ENCODE data around the gene CLSTN1. TPM values are rescaled to one million over a fixed set of nuclear protein-coding genes. Genes with fewer than 3 reads are reported as not detected.

Gene CLSTN1
- total and polyA plus RNA-seq, 2 of the 8 experiments (the other 6 are each of a cell fraction or from before 2014, with no cell fraction given), result 34.2 to 97.4 TPM

DNA sequence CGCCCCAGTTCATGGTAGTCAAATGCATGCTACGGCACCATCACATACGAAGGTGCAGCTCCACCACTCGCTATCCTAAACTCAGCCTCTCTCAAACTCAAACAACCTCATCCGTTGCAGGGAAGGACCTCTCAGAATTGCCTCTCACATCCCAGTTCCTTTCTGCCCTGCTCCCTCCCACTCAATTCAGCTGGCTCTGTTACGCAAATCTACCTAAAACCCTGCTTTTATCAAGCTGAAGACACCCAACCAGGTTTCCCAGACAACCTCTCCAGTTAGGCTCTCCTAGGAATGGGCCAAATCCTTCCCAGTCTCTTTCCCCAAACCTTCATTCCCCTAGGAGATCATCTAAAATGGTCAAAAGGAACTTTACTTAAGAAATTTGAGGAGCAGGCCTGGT, 62.9 kb downstream of the CLSTN1 start:
- no peak overlapping the region for H4K91ac ChIP-seq (replicated peaks; ENCODE audit: insufficient read length, low read length)
- no peak overlapping the region for H4K8ac ChIP-seq (ENCODE audit: extremely low read depth, insufficient read depth, low read length)
- no peak overlapping the region for H2BK15ac ChIP-seq (ENCODE audit: low read length)
- H2AFZ ChIP-seq (ENCODE audit: low read length), result no peak overlapping the region
- no peak overlapping the region; a peak in 1 of 7 replicates for H3K9ac ChIP-seq (replicated peaks in 1 of 4; ENCODE audit: extremely low read depth in 1 of 4, low read depth in 3 of 4, low read length in 3 of 4)
- no peak overlapping the region for H3K56ac ChIP-seq (replicated peaks; ENCODE audit: insufficient read length, low read depth, low read length)
- no peak overlapping the region for H3K23ac ChIP-seq (ENCODE audit: insufficient read length)
- no peaks in the 10 kb centered on the region for H3K23me2 ChIP-seq (ENCODE audit: low read depth, low read length)
- ChIA-PET POLR2A (ENCODE audit: partially characterized antibody) (interaction anchor here (1.1 to 1.8 kb wide), 4 partner anchors 32 to 171 kb away, joined by 3 to 4 read pairs (median 3); no protein-coding TSS in a partner anchor), CTCF (ENCODE audit: partially characterized antibody) (interaction anchor here (0.6 to 3.6 kb wide), 8 partner anchors 10 to 182 kb away, joined by 3 to 18 read pairs (median 4); partner anchors contain the start of genes LZIC and NMNAT1)
- no peak for DNase-seq (ENCODE audit: low read depth in 1 of 2, low spot score in 2 of 2)
- FAIRE-seq, result peak; percentile 84
- H2AK5ac ChIP-seq (ENCODE audit: low read depth, low read length), result no peak overlapping the region
- H3K18ac ChIP-seq (ENCODE audit: extremely low read depth, low read length), result peak overlapping the region; percentile 54; the same call in 1 of the 2 replicates
- H3K79me2 ChIP-seq (ENCODE audit: control insufficient read depth in 1 of 2, insufficient read depth in 2 of 2, low read length in 2 of 2), result peaks cover 3 to 43% of the 10 kb centered on the region in 2 experiments; a peak in 2 of 4 replicates
- peaks cover 0 to 3% of the 10 kb centered on the region in 2 experiments for H4K20me1 ChIP-seq (replicated peaks in 1 of 2; ENCODE audit: control insufficient read depth in 1 of 2, insufficient read depth in 2 of 2, low read length in 2 of 2)
- H4K5ac ChIP-seq (ENCODE audit: insufficient read length, low read depth, low read length), result peak overlapping the region; percentile 64
- H2BK20ac ChIP-seq (ENCODE audit: low read length), result no peak overlapping the region
- H3K4me3 ChIP-seq (ENCODE audit: extremely low read depth in 1 of 4, insufficient read depth in 2 of 4, low read depth in 3 of 4, low read length in 4 of 4), result peak overlapping the region in 1 of 4 experiments; percentile 0; a peak in 2 of 8 replicates
- no peaks in the 10 kb centered on the region; a peak in 1 of 7 replicates for H3K27me3 ChIP-seq (replicated peaks in 1 of 4; ENCODE audit: control insufficient read depth in 3 of 4, extremely low read depth in 1 of 4, insufficient read depth in 3 of 4, low read length in 3 of 4)
- H2BK5ac ChIP-seq (ENCODE audit: low read depth, low read length), result peak overlapping the region; percentile 54; the same call in 1 of the 2 replicates
- H3K9me3 ChIP-seq (ENCODE audit: insufficient read depth in 2 of 2, low read depth in 1 of 2, low read length in 1 of 2), result no peaks in the 10 kb centered on the region
- peaks cover 6% of the 10 kb centered on the region for H3K79me1 ChIP-seq (ENCODE audit: low read depth, low read length)
- H3K4me2 ChIP-seq (ENCODE audit: insufficient read depth in 1 of 2, low read depth in 2 of 2, low read length in 2 of 2), result peak overlapping the region; percentile 48 to 80
- H2BK12ac ChIP-seq (ENCODE audit: low read depth, low read length), result no peak overlapping the region
- no peak overlapping the region for H2BK120ac ChIP-seq (replicated peaks; ENCODE audit: low read depth, low read length)
- 68% methylated on average over 6 of the region's 6 CpGs; no CpG with 5 or more reads in 1 of the 2 experiments for WGBS, 2 experiments (ENCODE audit: extremely low coverage in 1 of 2, insufficient coverage in 1 of 2, insufficient read length in 1 of 2, insufficient replicate concordance in 2 of 2, low coverage in 1 of 2, low lambda C conversion rate in 2 of 2, missing lambda C conversion rate in 1 of 2)
- H3K14ac ChIP-seq (ENCODE audit: insufficient read length), result no peak overlapping the region
- H3K4ac ChIP-seq (replicated peaks; ENCODE audit: insufficient read length, low read depth, low read length), result no peak overlapping the region
- H3K4me1 ChIP-seq (replicated peaks in 1 of 4; ENCODE audit: control insufficient read depth in 3 of 4, insufficient read depth in 4 of 4, low read length in 3 of 4), result peaks cover 10 to 14% (median 13%) of the 10 kb centered on the region in 4 experiments
- peak overlapping the region; percentile 38; the same call in 1 of the 2 replicates for H3K27ac ChIP-seq (ENCODE audit: low read depth, low read length)
- no peaks in the 10 kb centered on the region; a peak in 3 of 8 replicates for H3K36me3 ChIP-seq (ENCODE audit: control insufficient read depth in 2 of 4, insufficient read depth in 4 of 4, low read length in 3 of 4)
- TF ChIP-seq POLR2AphosphoS5 (IDR thresholded peaks at IDR 0.05; ENCODE audit: low read depth, low read length), result no peak
- no peak for TF ChIP-seq MAFK (IDR thresholded peaks at IDR 0.05; ENCODE audit: low read depth, low read length)
- TF ChIP-seq CREB1 (IDR thresholded peaks at IDR 0.05), result no peak
- 0 out of 4 replicates have a peak, but pooled peaks of 1 of the 2 experiments have one; percentile 54 for TF ChIP-seq HDAC2 (IDR thresholded peaks at IDR 0.05; ENCODE audit: borderline replicate concordance in 1 of 2, low read depth in 2 of 2, low read length in 2 of 2)
- TF ChIP-seq CHD1 (IDR thresholded peaks at IDR 0.05; ENCODE audit: low read depth, low read length), result no peak
- no peak for TF ChIP-seq SIN3A (conservative IDR thresholded peaks at IDR 0.05 in 1 of 2, IDR thresholded peaks at IDR 0.05 in 1 of 2; ENCODE audit: low read depth in 1 of 2, low read length in 2 of 2)
- TF ChIP-seq TBP (IDR thresholded peaks at IDR 0.05; ENCODE audit: low read depth, low read length), result no peak
- TF ChIP-seq BACH1 (IDR thresholded peaks at IDR 0.05; ENCODE audit: low read length), result no peak
- no peak for TF ChIP-seq CBX5 (IDR thresholded peaks at IDR 0.05; ENCODE audit: low read depth, low read length)
- TF ChIP-seq KDM4A (IDR thresholded peaks at IDR 0.05; ENCODE audit: low read depth, low read length, severe bottlenecking), result no peak
- no peak for TF ChIP-seq NANOG (IDR thresholded peaks at IDR 0.05; ENCODE audit: insufficient read depth, low read depth, low read length, poor library complexity, severe bottlenecking)
- peak; percentile 71; the same call in 1 of the 2 replicates for TF ChIP-seq EGR1 (IDR thresholded peaks at IDR 0.05; ENCODE audit: borderline replicate concordance, low read depth, low read length)
- peak; percentile 75; the same call in 1 of the 2 replicates for TF ChIP-seq CEBPB (IDR thresholded peaks at IDR 0.05; ENCODE audit: low read depth, low read length)
- TF ChIP-seq SIRT6 (IDR thresholded peaks at IDR 0.05; ENCODE audit: low read length), result no peak

Measured in H1 (cell line).